AG20443 (cell line): ENCODE data around the gene SPPL3.
"Not testable (repeated sequence)": the region's sequence is repeated elsewhere in the genome, so short reads cannot be mapped to it uniquely, and the experiment has no call there.

Experiments used
- DNase-seq: peaks from one replicate; pipeline ENCODE4 v3.0.0; 2012; ENCODE audit warnings: low spot score, mixed read lengths

Gene SPPL3

GRCh38 chr12:120817559-120818330 is 86.4 kb downstream of the SPPL3 start:
- no peak for DNase-seq

GRCh38 chr12:120816363-120816762 is 87.8 kb downstream of the SPPL3 start:
- DNase-seq, result no peak

- DNase-seq, result no peak
Observed at GRCh38 chr12:120814903-120815429, 89.2 kb downstream of the SPPL3 start.

- DNase-seq, result no peak
Observed at GRCh38 chr12:120814203-120814902, 89.8 kb downstream of the SPPL3 start.

- DNase-seq, result no peak
Observed at GRCh38 chr12:120813588-120814153, 90.5 kb downstream of the SPPL3 start.

GRCh38 chr12:120810021-120810420 is 94.1 kb downstream of the SPPL3 start:
- no peak for DNase-seq

GRCh38 chr12:120804428-120804827 is 99.7 kb downstream of the SPPL3 start:
- no peak for DNase-seq

GRCh38 chr12:120801146-120801545 is 103.0 kb downstream of the SPPL3 start:
- DNase-seq, result no peak

- DNase-seq, result no peak
Observed at GRCh38 chr12:120800665-120801064, 103.5 kb downstream of the SPPL3 start.

GRCh38 chr12:120799243-120800045 is 104.7 kb downstream of the SPPL3 start:
- no peak for DNase-seq

GRCh38 chr12:120798696-120799095 is 105.5 kb downstream of the SPPL3 start:
- DNase-seq, result no peak

- no peak for DNase-seq
Observed at GRCh38 chr12:120797677-120798642, 106.2 kb downstream of the SPPL3 start.

- DNase-seq, result no peak
Observed at GRCh38 chr12:120795441-120796178, 108.5 kb downstream of the SPPL3 start.

- DNase-seq, result no peak
Observed at GRCh38 chr12:120793357-120793756, 110.8 kb downstream of the SPPL3 start.

- not testable (repeated sequence) for DNase-seq
Observed at GRCh38 chr12:120792456-120792855, 111.7 kb downstream of the SPPL3 start.

- no peak for DNase-seq
Observed at GRCh38 chr12:120791669-120792176, 112.4 kb downstream of the SPPL3 start.

- no peak for DNase-seq
Observed at GRCh38 chr12:120790114-120790513, 114.0 kb downstream of the SPPL3 start.

GRCh38 chr12:120787889-120788288 is 116.3 kb downstream of the SPPL3 start:
- DNase-seq, result no peak

GRCh38 chr12:120784804-120785203 is 119.4 kb downstream of the SPPL3 start:
- no peak for DNase-seq

GRCh38 chr12:120783197-120783596 is 121.0 kb downstream of the SPPL3 start:
- DNase-seq, result peak; percentile 31
